ENCODE measurements around the gene KYNU.

Gene KYNU

DNA sequence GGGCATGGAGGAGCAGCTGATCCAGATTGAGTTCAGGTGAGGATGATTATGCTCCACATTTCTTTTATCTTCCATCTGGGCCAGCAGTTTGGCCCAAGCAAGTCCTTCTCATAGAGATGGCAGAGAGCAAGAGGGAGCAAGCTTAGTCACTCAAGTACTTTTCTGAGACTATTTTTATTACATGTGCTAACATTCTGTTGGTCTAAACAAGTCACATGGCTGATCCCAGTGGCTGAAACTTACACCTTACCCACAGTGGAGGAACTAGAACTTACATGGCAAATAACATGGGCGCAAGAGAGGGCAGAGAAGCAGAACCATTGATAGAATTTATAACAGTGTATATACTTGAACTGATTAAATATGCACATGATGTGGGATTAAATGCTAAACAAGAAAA, 105.7 kb downstream of the KYNU start (continued):
- TF ChIP-seq ZFP69B (tag by site-specific recombination; IDR thresholded peaks at IDR 0.05) (no peak), ZNF354C (tag by site-specific recombination; IDR thresholded peaks at IDR 0.05; ENCODE audit: borderline replicate concordance, low read depth) (no peak), ZNF169 (tag by site-specific recombination; IDR thresholded peaks at IDR 0.05) (no peak), ZNF426 (tag by site-specific recombination; IDR thresholded peaks at IDR 0.05) (no peak), ZNF302 (tag by site-specific recombination; IDR thresholded peaks at IDR 0.05; ENCODE audit: low read depth) (no peak)
- TF ChIP-seq, protein P1, sequence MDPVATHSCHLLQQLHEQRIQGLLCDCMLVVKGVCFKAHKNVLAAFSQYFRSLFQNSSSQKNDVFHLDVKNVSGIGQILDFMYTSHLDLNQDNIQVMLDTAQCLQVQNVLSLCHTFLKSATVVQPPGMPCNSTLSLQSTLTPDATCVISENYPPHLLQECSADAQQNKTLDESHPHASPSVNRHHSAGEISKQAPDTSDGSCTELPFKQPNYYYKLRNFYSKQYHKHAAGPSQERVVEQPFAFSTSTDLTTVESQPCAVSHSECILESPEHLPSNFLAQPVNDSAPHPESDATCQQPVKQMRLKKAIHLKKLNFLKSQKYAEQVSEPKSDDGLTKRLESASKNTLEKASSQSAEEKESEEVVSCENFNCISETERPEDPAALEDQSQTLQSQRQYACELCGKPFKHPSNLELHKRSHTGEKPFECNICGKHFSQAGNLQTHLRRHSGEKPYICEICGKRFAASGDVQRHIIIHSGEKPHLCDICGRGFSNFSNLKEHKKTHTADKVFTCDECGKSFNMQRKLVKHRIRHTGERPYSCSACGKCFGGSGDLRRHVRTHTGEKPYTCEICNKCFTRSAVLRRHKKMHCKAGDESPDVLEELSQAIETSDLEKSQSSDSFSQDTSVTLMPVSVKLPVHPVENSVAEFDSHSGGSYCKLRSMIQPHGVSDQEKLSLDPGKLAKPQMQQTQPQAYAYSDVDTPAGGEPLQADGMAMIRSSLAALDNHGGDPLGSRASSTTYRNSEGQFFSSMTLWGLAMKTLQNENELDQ (tag by site-specific recombination; IDR thresholded peaks at IDR 0.05; ENCODE audit: low read depth) = no peak
- TF ChIP-seq, protein P2, sequence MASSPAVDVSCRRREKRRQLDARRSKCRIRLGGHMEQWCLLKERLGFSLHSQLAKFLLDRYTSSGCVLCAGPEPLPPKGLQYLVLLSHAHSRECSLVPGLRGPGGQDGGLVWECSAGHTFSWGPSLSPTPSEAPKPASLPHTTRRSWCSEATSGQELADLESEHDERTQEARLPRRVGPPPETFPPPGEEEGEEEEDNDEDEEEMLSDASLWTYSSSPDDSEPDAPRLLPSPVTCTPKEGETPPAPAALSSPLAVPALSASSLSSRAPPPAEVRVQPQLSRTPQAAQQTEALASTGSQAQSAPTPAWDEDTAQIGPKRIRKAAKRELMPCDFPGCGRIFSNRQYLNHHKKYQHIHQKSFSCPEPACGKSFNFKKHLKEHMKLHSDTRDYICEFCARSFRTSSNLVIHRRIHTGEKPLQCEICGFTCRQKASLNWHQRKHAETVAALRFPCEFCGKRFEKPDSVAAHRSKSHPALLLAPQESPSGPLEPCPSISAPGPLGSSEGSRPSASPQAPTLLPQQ (tag by site-specific recombination; IDR thresholded peaks at IDR 0.05) = no peak

DNA sequence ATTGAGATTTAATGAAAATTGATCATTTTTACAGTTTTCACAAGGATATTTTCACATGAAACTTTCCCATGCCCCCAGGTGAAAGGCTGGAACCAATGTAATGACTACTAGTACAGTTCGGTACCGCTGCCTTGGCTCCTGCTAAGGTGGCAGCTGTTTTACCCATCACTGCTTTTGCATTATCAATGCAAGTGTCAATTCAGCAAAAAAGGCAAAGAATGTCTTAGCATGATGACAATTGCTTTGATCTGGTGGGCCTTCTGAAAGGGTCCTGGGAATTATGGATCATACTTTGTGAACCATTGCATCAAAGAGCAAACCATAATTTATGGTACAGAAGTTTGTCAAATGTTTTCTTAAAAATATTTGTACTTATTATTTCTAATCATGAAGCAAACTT, 107.2 kb downstream of the KYNU start:
- Histone ChIP-seq H3K4me3 (ENCODE audit: low read depth, low read length) (no peak overlapping the region), H3K27ac (ENCODE audit: extremely low read depth, low read depth, low read length) (no peak overlapping the region), H3K36me3 (ENCODE audit: control insufficient read depth in 2 of 2, insufficient read depth in 1 of 2, low read length in 2 of 2) (no peaks in the 10 kb centered on the region), H3K9me3 (ENCODE audit: control insufficient read depth, insufficient read depth, low read depth, low read length) (no peaks in the 10 kb centered on the region), H3K4me1 (ENCODE audit: control insufficient read depth, insufficient read depth, low read length) (no peaks in the 10 kb centered on the region)
- POLR2A ChIA-PET = no interaction called here
- CTCF ChIA-PET = interaction anchor here (1.0 kb wide), 1 partner anchor 10 kb away, joined by 3 read pairs; no protein-coding TSS in a partner anchor
- no peak for TF ChIP-seq ZNF777 (tag by site-specific recombination; IDR thresholded peaks at IDR 0.05; ENCODE audit: borderline replicate concordance)

DNA sequence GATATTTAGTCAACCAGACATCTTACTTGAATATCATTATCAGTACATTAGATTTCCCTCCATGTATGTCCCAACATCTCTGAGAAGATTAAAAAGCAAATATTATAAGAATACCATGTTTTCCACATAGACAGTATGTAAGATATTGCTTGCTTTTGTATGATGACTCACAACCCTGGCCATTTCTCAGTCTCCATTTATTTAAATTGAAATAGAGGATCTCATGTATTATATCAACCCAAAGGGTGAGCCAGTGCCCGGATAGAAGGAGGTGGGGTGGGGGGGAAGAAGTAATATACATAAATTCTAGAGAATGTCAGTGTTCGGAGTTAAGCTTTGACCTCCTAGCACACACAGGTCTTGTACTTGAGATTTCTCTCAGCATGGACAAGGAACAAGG, 109.6 kb downstream of the KYNU start:
- ChIA-PET POLR2A (no interaction called here), CTCF (interaction anchor here (0.5 kb wide), 1 partner anchor 16 kb away, joined by 3 read pairs; no protein-coding TSS in a partner anchor)
- H3K4me3 ChIP-seq (ENCODE audit: low read depth, low read length) = no peak overlapping the region

More for the DNA sequence above, 109.6 kb downstream of the KYNU start:
- H3K27ac ChIP-seq (ENCODE audit: extremely low read depth, low read depth, low read length) = no peak overlapping the region
- peaks cover 4% of the 10 kb centered on the region; the same call in 1 of the 2 replicates for H3K4me1 ChIP-seq (ENCODE audit: control insufficient read depth, insufficient read depth, low read length)
- H3K9me3 ChIP-seq (ENCODE audit: control insufficient read depth, insufficient read depth, low read depth, low read length) = no peaks in the 10 kb centered on the region
- H3K36me3 ChIP-seq (ENCODE audit: control insufficient read depth in 2 of 2, insufficient read depth in 1 of 2, low read length in 2 of 2) = no peaks in the 10 kb centered on the region
- TF ChIP-seq ELK4 (IDR thresholded peaks at IDR 0.05; ENCODE audit: borderline replicate concordance, low read depth, low read length) (no peak), PRDM1 (tag by site-specific recombination; IDR thresholded peaks at IDR 0.05) (no peak), ZSCAN5A (tag by site-specific recombination; IDR thresholded peaks at IDR 0.05) (no peak)

Data from HEK293 (cell line).